CD14-positive monocyte (primary cell): ENCODE data around the gene PKNOX2. TPM values are rescaled to one million over a fixed set of nuclear protein-coding genes. Genes with fewer than 3 reads are reported as not detected.

Source experiments
- DNase-seq, 3 donors: peaks; one replicate each; pipeline ENCODE4 v3.0.0-alpha.2; 2011 to 2022
- H2AFZ ChIP-seq: 2 replicates; pipeline ENCODE4 v1.6.0; 2012; ENCODE audit warnings: mild to moderate bottlenecking, low read depth, low read length, inconsistent platforms; ENCODE audit not compliant: insufficient read depth, poor library complexity, severe bottlenecking
- H3K27ac ChIP-seq, 2 donors: 1 replicate in 1 of 2; 2 replicates in 1 of 2; pipeline ENCODE4 v1.5.1; 2012 to 2013; ENCODE audit warnings: low read length in 2 of 2, control low read depth in 1 of 2, inconsistent platforms in 1 of 2, low read depth in 1 of 2, mild to moderate bottlenecking in 1 of 2
- H3K27me3 ChIP-seq, 2 donors: one replicate each; pipeline versions ENCODE4 v1.6.0 to v1.6.1; 2011 to 2013; ENCODE audit warnings: low read length in 2 of 2; ENCODE audit not compliant: control insufficient read depth in 2 of 2, insufficient read depth in 2 of 2
- H3K36me3 ChIP-seq, 2 donors: replicated peaks in 1 of 2; 1 replicate in 1 of 2; 2 replicates in 1 of 2; pipeline versions ENCODE4 v1.5.1 to v1.6.1; 2012 to 2013; ENCODE audit warnings: low read length in 2 of 2, control low read depth in 1 of 2, inconsistent platforms in 1 of 2, mild to moderate bottlenecking in 1 of 2; ENCODE audit not compliant: insufficient read depth in 2 of 2, control insufficient read depth in 1 of 2
- H3K4me1 ChIP-seq, 2 donors: 1 replicate in 1 of 2; 2 replicates in 1 of 2; pipeline versions ENCODE4 v1.5.1 to v1.6.1; 2012 to 2013; ENCODE audit warnings: low read length in 2 of 2, control low read depth in 1 of 2, inconsistent platforms in 1 of 2, mild to moderate bottlenecking in 1 of 2, moderate library complexity in 1 of 2; ENCODE audit not compliant: insufficient read depth in 2 of 2, control insufficient read depth in 1 of 2
- H3K4me2 ChIP-seq: replicated peaks from 2 replicates; pipeline ENCODE3; 2012; ENCODE audit warnings: low read length, moderate library complexity, mild to moderate bottlenecking; ENCODE audit not compliant: poor library complexity, severe bottlenecking; ENCODE audit errors: extremely low read depth
- H3K4me3 ChIP-seq, 3 experiments: fragments of 200-600 bp in 1 of 3; sonication (generic) in 1 of 3; replicated peaks in 1 of 3; 1 replicate in 2 of 3; 2 replicates in 1 of 3; pipeline ENCODE4 v1.5.1; 2011 to 2013; ENCODE audit warnings: low read length in 3 of 3, mild to moderate bottlenecking in 3 of 3, control low read depth in 2 of 3, low read depth in 2 of 3, inconsistent platforms in 1 of 3, moderate library complexity in 1 of 3
- H3K79me2 ChIP-seq: 2 replicates; pipeline ENCODE4 v1.6.0; 2012; ENCODE audit warnings: mild to moderate bottlenecking, control low read depth, inconsistent platforms, low read length, moderate library complexity; ENCODE audit not compliant: insufficient read depth
- H3K9ac ChIP-seq: 2 replicates; pipeline ENCODE4 v1.6.0; 2017; ENCODE audit warnings: low read length, mild to moderate bottlenecking; ENCODE audit not compliant: insufficient read depth, poor library complexity, severe bottlenecking
- H3K9me3 ChIP-seq, 2 donors: replicated peaks in 1 of 2; 1 replicate in 1 of 2; 2 replicates in 1 of 2; pipeline versions ENCODE4 v1.5.1 to v1.6.1; 2012 to 2013; ENCODE audit warnings: low read length in 2 of 2, control low read depth in 1 of 2; ENCODE audit not compliant: control insufficient read depth in 1 of 2, insufficient read depth in 1 of 2
- H4K20me1 ChIP-seq: 2 replicates; pipeline ENCODE4 v1.6.0; 2012; ENCODE audit warnings: mild to moderate bottlenecking, low read length, control low read depth, moderate library complexity; ENCODE audit not compliant: insufficient read depth
- H3K27ac Mint-ChIP-seq, 7 donors: one replicate each; pipeline ENCODE4 v1.8.0; 2020; ENCODE audit warnings: mild to moderate bottlenecking in 7 of 7, mixed read lengths in 7 of 7, moderate library complexity in 6 of 7, inconsistent platforms in 2 of 7
- H3K27me3 Mint-ChIP-seq, 3 donors: one replicate each; pipeline ENCODE4 v1.8.0; 2021 to 2022; ENCODE audit warnings: low read depth in 3 of 3, mild to moderate bottlenecking in 3 of 3, mixed read lengths in 3 of 3, moderate library complexity in 3 of 3, inconsistent platforms in 1 of 3
- H3K36me3 Mint-ChIP-seq, 2 donors: one replicate each; pipeline ENCODE4 v1.8.0; 2020; ENCODE audit warnings: mixed read lengths in 2 of 2, inconsistent platforms in 1 of 2, mild to moderate bottlenecking in 1 of 2
- H3K4me1 Mint-ChIP-seq: one replicate; pipeline ENCODE4 v1.8.0; 2020; ENCODE audit warnings: mild to moderate bottlenecking, mixed read lengths
- H3K4me3 Mint-ChIP-seq, 2 donors: one replicate each; pipeline ENCODE4 v1.8.0; 2020; ENCODE audit warnings: mild to moderate bottlenecking in 2 of 2, mixed read lengths in 2 of 2, moderate library complexity in 1 of 2
- H3K9me3 Mint-ChIP-seq, 7 donors: one replicate each; pipeline ENCODE4 v1.8.0; 2020 to 2022; ENCODE audit warnings: mixed read lengths in 7 of 7, mild to moderate bottlenecking in 6 of 7, moderate library complexity in 6 of 7, inconsistent platforms in 2 of 7
- CTCF ChIP-seq: fragments of 200-600 bp; IDR thresholded peaks from one replicate; pipeline ENCODE4 v1.8.0; 2022; ENCODE audit warnings: antibody characterized with exemption, mild to moderate bottlenecking
- WGBS: methylation state at CpG from one replicate; pipeline ENCODE4 v1.1.5; 2013; ENCODE audit warnings: missing lambda C conversion rate; ENCODE audit not compliant: insufficient coverage; 5-methylcytosine and 5-hydroxymethylcytosine counted together
- intact Hi-C, 2 donors: fragments of 100-400 bp; cut with micrococcal nuclease; formaldehyde crosslinking; loops; one replicate each; pipeline versions ENCODE4 v1.15.0 to v1.15.1; 2023
- polyA plus RNA-seq, 3 donors: library from polyadenylated mRNA; depleted of rRNA in 1 of 3; unstranded in 2 of 3; stranded (reverse) in 1 of 3; fragments of 300-500 nt in 2 of 3; fragments of >200 nt in 1 of 3; fragmentation: Illumina TruSeq in 2 of 3; gene quantifications; 1 replicate in 2 of 3; 2 replicates in 1 of 3; pipeline ENCODE4 v1.2.3, GENCODE V29; 2012 to 2021

Gene PKNOX2
- polyA plus RNA-seq, 3 donors, result not detected

GRCh38 chr11:125322289-125322688 is 157.7 kb downstream of the PKNOX2 start:
- intact Hi-C loops, result no loop called here
- Histone ChIP-seq H3K4me3 (no peak overlapping the region), H3K79me2 (no peaks in the 10 kb centered on the region), H2AFZ (no peak overlapping the region), H3K4me2 (no peak overlapping the region), H4K20me1 (no peaks in the 10 kb centered on the region), H3K9ac (no peak overlapping the region), H3K27me3 (peaks cover 0 to 3% of the 10 kb centered on the region in 2 donors), H3K27ac (no peak overlapping the region), H3K4me1 (no peaks in the 10 kb centered on the region), H3K9me3 (no peaks in the 10 kb centered on the region), H3K36me3 (no peaks in the 10 kb centered on the region)
- Mint-ChIP-seq H3K4me3 (no peak overlapping the region), H3K36me3 (no peaks in the 10 kb centered on the region), H3K9me3 (peaks cover 0 to 11% (median 1%) of the 10 kb centered on the region in 7 donors), H3K27ac (no peak overlapping the region), H3K4me1 (no peaks in the 10 kb centered on the region), H3K27me3 (peaks cover 8 to 13% (median 10%) of the 10 kb centered on the region in 3 donors)
- WGBS, result 90% methylated on average over 8 of the region's 8 CpGs
- TF ChIP-seq CTCF, result no peak
- DNase-seq, result no peak

DNA sequence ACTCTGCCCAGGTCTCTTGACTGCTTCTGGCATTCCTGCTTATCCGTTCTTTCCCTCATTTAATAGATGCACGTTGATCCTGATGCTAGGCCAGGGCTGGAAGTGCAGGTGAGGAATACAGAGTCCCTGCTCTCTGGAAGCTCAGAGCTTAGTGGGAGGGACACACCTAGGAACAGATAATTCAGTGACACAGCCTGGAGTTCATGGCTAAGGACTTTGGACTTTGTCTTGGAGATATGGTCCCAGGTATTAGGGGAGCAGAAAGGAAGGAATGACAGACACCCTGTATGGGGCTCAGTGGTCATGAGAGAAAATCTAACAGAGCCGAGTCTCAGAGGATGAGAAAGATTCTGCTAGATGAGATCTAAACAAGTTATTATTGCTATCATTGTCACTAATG is 160.6 kb downstream of the PKNOX2 start:
- no peaks in the 10 kb centered on the region for H3K4me1 ChIP-seq
- peaks cover 19 to 25% (median 23%) of the 10 kb centered on the region in 3 donors for H3K27me3 Mint-ChIP-seq
- 100% methylated on average over 1 of the region's 3 CpGs for WGBS
- H3K9me3 Mint-ChIP-seq, result peaks cover 0 to 1% (median 0%) of the 10 kb centered on the region in 7 donors
- no peaks in the 10 kb centered on the region for H3K36me3 ChIP-seq
- H4K20me1 ChIP-seq, result no peaks in the 10 kb centered on the region
- no peak overlapping the region for H3K27ac ChIP-seq
- H3K4me2 ChIP-seq, result no peak overlapping the region
- no peaks in the 10 kb centered on the region for H3K36me3 Mint-ChIP-seq
- intact Hi-C loops, result no loop called here
- H3K27ac Mint-ChIP-seq, result no peak overlapping the region
- no peak overlapping the region for H3K9ac ChIP-seq
- H3K4me3 Mint-ChIP-seq, result no peak overlapping the region
- TF ChIP-seq CTCF, result no peak
- peaks cover 0 to 3% of the 10 kb centered on the region in 2 donors for H3K27me3 ChIP-seq
- H3K79me2 ChIP-seq, result no peaks in the 10 kb centered on the region
- no peaks in the 10 kb centered on the region for H3K4me1 Mint-ChIP-seq
- H3K9me3 ChIP-seq, result no peaks in the 10 kb centered on the region
- H3K4me3 ChIP-seq, result no peak overlapping the region
- H2AFZ ChIP-seq, result no peak overlapping the region
- DNase-seq, result no peak
